Activated CD8-positive, alpha-beta T cell treated with anti-CD3 and anti-CD28 coated beads for 36 hours (primary cell): Measurements from ENCODE around the gene CDH23. TPM values are rescaled to one million over a fixed set of nuclear protein-coding genes. Genes with fewer than 3 reads are reported as not detected.

Experiments used
- ATAC-seq: fragments of 200-7000 bp; cut with Tn5 transposase; one replicate; pipeline ENCODE4 v1.10.0; 2021; ENCODE audit warnings: mild to moderate bottlenecking, moderate library complexity
- CTCF ChIA-PET: fragments of 350-600 bp; sonication (Branson Sonifier 250); formaldehyde crosslinking; loops from one replicate; lab custom pipeline; 2021; ENCODE audit warnings: antibody characterized with exemption; lab: Charles Lee
- POLR2A ChIA-PET: fragments of 350-600 bp; sonication (Branson Sonifier 250); formaldehyde crosslinking; loops from one replicate; lab custom pipeline; 2021; ENCODE audit warnings: antibody characterized with exemption; lab: Charles Lee
- DNase-seq: peaks from one replicate; pipeline ENCODE4 v3.0.0-alpha.2; 2020
- H3K27ac Mint-ChIP-seq: one replicate; pipeline ENCODE4 v1.8.0; 2021; ENCODE audit warnings: mild to moderate bottlenecking, mixed read lengths
- H3K27me3 Mint-ChIP-seq: one replicate; pipeline ENCODE4 v1.8.0; 2021; ENCODE audit warnings: mixed read lengths
- H3K36me3 Mint-ChIP-seq: one replicate; pipeline ENCODE4 v1.8.0; 2021; ENCODE audit warnings: low read depth, mixed read lengths
- H3K4me1 Mint-ChIP-seq: one replicate; pipeline ENCODE4 v1.8.0; 2021; ENCODE audit warnings: low read depth, mixed read lengths
- H3K4me3 Mint-ChIP-seq: one replicate; pipeline ENCODE4 v1.8.0; 2021; ENCODE audit warnings: mild to moderate bottlenecking, moderate library complexity, mixed read lengths
- H3K9me3 Mint-ChIP-seq: one replicate; pipeline ENCODE4 v1.8.0; 2021; ENCODE audit warnings: mixed read lengths
- intact Hi-C: fragments of 100-400 bp; cut with micrococcal nuclease; formaldehyde crosslinking; loops from one replicate; pipeline ENCODE4 v1.10.0; 2022
- total RNA-seq, 2 experiments: library from RNA; stranded (reverse); gene quantifications; one replicate each; pipeline ENCODE4 v1.2.3, GENCODE V29; 2021
- TF ChIP-seq, protein P1 (sequence below): fragments of 200-600 bp; IDR thresholded peaks from one replicate; pipeline ENCODE4 v1.8.0; 2022; ENCODE audit warnings: antibody characterized with exemption, mild to moderate bottlenecking

CDH23 gene
- total RNA-seq, 2 experiments from 2014 or later, result 2.4 to 2.7 TPM

DNA sequence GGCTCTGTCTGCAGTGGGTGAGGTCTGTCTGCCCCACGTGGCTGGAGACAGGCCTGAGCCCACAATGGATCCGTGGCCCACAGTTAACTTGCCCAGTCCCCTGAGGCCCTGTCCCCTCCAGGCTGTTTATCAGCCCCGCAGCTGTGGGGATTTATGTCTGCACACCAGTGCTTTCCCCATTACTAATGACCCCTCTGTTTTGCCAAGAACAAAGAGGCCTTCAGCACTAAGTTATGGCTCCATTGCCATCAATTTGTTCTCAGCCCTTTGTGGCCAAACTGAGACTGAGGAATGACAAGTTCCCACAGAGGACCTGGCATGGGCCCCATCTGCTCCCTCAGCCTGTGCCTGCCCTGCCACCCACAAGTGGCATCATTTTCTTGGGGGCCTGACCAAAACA lies 184.7 kb downstream of the CDH23 start:
- no peak for DNase-seq

DNA sequence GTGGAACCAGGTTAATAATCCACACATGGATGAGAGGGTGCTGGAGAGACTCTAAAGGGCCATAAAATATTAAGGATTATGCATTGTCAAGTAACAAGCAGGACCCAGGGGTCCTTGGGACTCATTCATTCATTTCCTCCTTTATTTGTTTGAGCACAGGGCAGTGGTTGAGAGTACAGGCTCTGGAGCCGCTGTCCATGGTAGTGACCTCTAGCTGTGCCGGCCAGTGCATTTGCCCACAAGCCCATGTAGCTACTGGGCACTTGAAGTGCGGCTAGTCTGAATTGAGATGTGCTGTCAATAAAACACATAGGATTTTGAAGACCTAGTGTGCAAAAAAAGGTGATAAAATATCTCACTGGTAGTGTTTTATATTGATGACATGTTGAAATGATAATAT lies 185.3 kb downstream of the CDH23 start:
- intact Hi-C loops, result no loop called here
- TF ChIP-seq, protein P1, sequence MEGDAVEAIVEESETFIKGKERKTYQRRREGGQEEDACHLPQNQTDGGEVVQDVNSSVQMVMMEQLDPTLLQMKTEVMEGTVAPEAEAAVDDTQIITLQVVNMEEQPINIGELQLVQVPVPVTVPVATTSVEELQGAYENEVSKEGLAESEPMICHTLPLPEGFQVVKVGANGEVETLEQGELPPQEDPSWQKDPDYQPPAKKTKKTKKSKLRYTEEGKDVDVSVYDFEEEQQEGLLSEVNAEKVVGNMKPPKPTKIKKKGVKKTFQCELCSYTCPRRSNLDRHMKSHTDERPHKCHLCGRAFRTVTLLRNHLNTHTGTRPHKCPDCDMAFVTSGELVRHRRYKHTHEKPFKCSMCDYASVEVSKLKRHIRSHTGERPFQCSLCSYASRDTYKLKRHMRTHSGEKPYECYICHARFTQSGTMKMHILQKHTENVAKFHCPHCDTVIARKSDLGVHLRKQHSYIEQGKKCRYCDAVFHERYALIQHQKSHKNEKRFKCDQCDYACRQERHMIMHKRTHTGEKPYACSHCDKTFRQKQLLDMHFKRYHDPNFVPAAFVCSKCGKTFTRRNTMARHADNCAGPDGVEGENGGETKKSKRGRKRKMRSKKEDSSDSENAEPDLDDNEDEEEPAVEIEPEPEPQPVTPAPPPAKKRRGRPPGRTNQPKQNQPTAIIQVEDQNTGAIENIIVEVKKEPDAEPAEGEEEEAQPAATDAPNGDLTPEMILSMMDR, result no peak
- ATAC-seq, result no peak
- H3K27me3 Mint-ChIP-seq, result no peaks in the 10 kb centered on the region
- no peak overlapping the region for H3K27ac Mint-ChIP-seq
- no peaks in the 10 kb centered on the region for H3K4me1 Mint-ChIP-seq
- H3K36me3 Mint-ChIP-seq, result no peaks in the 10 kb centered on the region
- DNase-seq, result no peak
- ChIA-PET CTCF (interaction anchor here (1.2 kb wide), 1 partner anchor 12 kb away, joined by 3 read pairs; no protein-coding TSS in a partner anchor), POLR2A (no interaction called here)
- no peaks in the 10 kb centered on the region for H3K9me3 Mint-ChIP-seq
- no peak overlapping the region for H3K4me3 Mint-ChIP-seq

More for the DNA sequence above, 184.7 kb downstream of the CDH23 start:
- H3K27me3 Mint-ChIP-seq, result no peaks in the 10 kb centered on the region
- TF ChIP-seq, protein P1, result no peak
- ChIA-PET CTCF (no interaction called here), POLR2A (no interaction called here)
- H3K36me3 Mint-ChIP-seq, result no peaks in the 10 kb centered on the region
- no peaks in the 10 kb centered on the region for H3K9me3 Mint-ChIP-seq
- no peak overlapping the region for H3K27ac Mint-ChIP-seq
- no peak for ATAC-seq
- no peak overlapping the region for H3K4me3 Mint-ChIP-seq
- intact Hi-C loops, result no loop called here
- no peaks in the 10 kb centered on the region for H3K4me1 Mint-ChIP-seq

DNA sequence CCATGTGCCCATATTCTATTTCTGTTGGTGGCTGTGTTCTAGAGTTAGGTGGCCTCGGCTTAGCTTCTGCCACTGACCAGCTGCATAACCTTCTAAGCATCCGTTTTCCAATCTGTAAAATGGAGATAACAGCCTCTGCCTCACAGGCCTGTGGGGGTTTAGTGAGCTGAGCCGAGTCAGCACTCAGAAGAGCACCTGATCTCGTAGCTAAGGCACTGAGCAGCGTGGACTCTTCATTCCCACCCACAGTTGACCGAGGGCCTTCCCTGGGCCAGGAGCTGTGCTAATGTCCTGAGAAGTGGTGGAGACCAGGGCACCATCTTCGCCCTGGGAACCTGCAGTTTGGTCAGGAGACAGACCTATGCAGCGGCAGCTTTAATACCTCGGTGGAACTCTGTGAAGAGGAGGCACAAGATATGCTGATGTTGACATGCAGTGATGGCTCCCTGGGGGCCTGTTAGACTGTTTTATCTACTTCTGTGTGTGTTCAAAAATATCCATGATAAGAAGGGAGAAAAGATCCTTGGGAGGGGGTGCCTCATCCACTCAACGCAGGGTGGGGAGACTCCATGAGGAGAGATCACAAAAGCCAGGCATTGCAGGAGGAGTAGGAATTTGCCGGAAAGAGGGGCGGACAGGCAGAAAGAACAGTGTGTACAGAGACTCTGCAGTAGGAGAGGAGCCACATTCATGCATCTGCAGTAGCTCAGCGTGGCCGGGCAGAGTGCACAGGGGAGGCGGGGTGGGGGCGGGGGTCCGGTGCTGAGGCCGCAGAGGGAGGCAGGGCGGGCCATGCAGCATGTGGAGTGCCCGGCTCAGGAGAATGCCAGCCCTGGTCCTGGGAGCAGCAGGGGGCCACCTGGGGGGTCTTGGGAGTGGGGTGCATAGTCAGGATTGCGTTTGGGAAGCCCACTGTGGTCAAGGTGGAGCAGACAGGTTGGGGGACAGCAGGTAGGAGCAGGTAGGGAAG lies 186.1 kb downstream of the CDH23 start:
- Mint-ChIP-seq H3K36me3 (no peaks in the 10 kb centered on the region), H3K27me3 (no peaks in the 10 kb centered on the region), H3K27ac (no peak overlapping the region), H3K9me3 (no peaks in the 10 kb centered on the region), H3K4me1 (no peaks in the 10 kb centered on the region), H3K4me3 (no peak overlapping the region)
- ATAC-seq (no peak), DNase-seq (no peak)
- TF ChIP-seq, protein P1, result no peak
- intact Hi-C loops, result no loop called here
- ChIA-PET CTCF (interaction anchor here (1.2 kb wide), 2 partner anchors 13 to 26 kb away, joined by 3 read pairs; no protein-coding TSS in a partner anchor), POLR2A (no interaction called here)

DNA sequence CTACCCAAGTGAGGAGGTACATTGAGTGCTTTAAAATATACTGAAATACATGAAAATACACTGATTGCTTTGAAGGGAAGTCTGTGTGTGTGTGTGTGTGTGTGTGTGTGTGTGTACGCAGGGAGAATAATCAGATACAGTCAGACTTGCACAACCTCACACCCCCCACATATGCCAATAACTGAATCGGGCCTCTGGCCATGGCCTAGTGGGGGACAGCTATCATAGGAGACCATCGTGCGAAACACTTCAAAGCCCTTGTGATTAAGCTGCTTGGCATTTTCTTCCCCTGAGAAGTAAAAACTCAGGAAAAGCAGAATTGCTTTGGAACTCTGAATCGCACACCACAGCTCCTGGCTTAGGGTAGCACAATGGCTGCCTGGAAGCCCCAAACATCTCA lies 187.7 kb downstream of the CDH23 start:
- ChIA-PET CTCF (interaction anchor here (1.2 kb wide), 1 partner anchor 24 kb away, joined by 3 read pairs; no protein-coding TSS in a partner anchor), POLR2A (no interaction called here)
- Mint-ChIP-seq H3K4me3 (no peak overlapping the region), H3K36me3 (no peaks in the 10 kb centered on the region), H3K27ac (no peak overlapping the region), H3K27me3 (no peaks in the 10 kb centered on the region), H3K9me3 (no peaks in the 10 kb centered on the region), H3K4me1 (no peaks in the 10 kb centered on the region)
- ATAC-seq (no peak), DNase-seq (no peak)
- TF ChIP-seq, protein P1, result no peak
- intact Hi-C loops, result no loop called here
